ENCODE results near the gene KPNA4. TPM values are rescaled to one million over a fixed set of nuclear protein-coding genes. Genes with fewer than 3 reads are reported as not detected.

KPNA4 gene
- total RNA-seq, 5 donors from 2014 or later (not counting 1 experiment from before 2014, with no cell fraction given): 31.9 to 53.7 (median 43.4) TPM

DNA sequence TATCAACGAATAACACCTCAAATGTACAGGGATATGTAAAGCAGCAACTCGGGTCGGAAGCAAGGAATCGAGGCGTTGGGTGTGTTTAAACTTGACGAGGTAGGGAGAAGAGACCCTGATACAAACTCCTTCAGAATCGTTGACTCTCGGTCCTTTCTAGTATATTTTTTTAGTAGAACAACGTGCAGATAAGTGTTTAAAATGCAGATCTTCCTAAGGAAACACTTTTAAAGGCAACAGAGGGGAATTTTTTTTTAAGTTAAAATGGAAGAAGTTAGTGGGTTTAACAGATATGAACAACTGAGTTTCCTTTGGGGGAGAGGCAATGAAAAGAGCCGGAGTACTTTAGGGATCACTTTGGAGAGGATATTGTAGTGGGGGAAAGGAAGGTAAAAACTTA is 1.1 kb upstream of the KPNA4 start:
- Histone ChIP-seq H3K4me3 (ENCODE audit: control insufficient read depth in 1 of 2, extremely low read depth in 1 of 2, low read length in 1 of 2) (peak overlapping the region; percentile 71 to 80), H3K27me3 (replicated peaks in 1 of 2; ENCODE audit: control insufficient read depth in 2 of 2, extremely low read depth in 1 of 2, insufficient read depth in 2 of 2, low read length in 1 of 2) (no peaks in the 10 kb centered on the region), H3K27ac (ENCODE audit: low read length) (no peak overlapping the region), H3K4me1 (ENCODE audit: control insufficient read depth in 1 of 2, extremely low read depth in 1 of 2, insufficient read depth in 2 of 2, low read length in 2 of 2) (peaks cover 17 to 31% of the 10 kb centered on the region in 2 experiments), H3K9me3 (peaks cover 4% of the 10 kb centered on the region), H3K36me3 (ENCODE audit: control insufficient read depth in 2 of 2, extremely low read depth in 1 of 2, insufficient read depth in 1 of 2, low read length in 1 of 2) (no peaks in the 10 kb centered on the region)
- peaks cover 8% of the 10 kb centered on the region for H3K36me3 Mint-ChIP-seq
- DNase-seq (no peak), ATAC-seq (replicated peaks in 1 of 4) (no peak)
- H3K4me3 Mint-ChIP-seq: peak overlapping the region; percentile 89 to 95 (median 94)
- ChIA-PET CTCF (no interaction called here), POLR2A (interaction anchor here in 1 of 2 donors (1.1 kb wide), 1 partner anchor 50 kb away, joined by 8 read pairs; no protein-coding TSS in a partner anchor)
- 100% methylated on average over 1 of the region's 10 CpGs for WGBS (ENCODE audit: insufficient coverage)
- no peaks in the 10 kb centered on the region for H3K27me3 Mint-ChIP-seq
- peaks cover 46 to 47% (median 46%) of the 10 kb centered on the region in 3 donors for H3K4me1 Mint-ChIP-seq
- peaks cover 0 to 5% (median 0%) of the 10 kb centered on the region in 3 donors for H3K9me3 Mint-ChIP-seq
- H3K27ac Mint-ChIP-seq: peak overlapping the region; percentile 10 to 30

DNA sequence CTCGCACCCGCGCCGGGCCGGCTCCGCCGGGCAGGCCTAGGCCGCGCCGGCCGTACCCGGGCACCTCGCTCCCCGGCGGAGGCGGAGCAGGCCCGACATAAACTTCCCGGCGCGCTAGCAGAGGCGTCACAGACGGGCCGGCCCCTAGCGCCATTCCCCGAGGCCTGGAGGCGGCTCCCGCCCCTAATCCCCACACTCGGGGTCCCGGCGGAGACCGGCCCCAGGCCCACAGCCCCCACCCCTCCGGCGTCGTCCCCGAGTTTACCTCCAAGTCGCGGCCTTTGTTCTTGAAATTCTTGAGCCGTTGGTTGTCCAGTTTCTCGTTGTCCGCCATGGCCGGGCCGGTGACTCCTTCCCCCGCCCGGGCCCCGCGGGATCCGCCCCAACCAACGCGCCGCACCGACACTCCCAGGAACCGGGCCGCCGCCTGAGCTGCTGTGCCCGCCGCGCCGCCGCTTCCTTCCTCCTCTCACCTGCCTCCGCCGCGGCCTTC is 376 bp downstream of the KPNA4 start:
- Mint-ChIP-seq H3K36me3 (peaks cover 9% of the 10 kb centered on the region), H3K4me3 (peak overlapping the region; percentile 89 to 95 (median 94)), H3K27ac (peak overlapping the region in 1 of 2 donors; percentile 48), H3K9me3 (peaks cover 0 to 5% (median 0%) of the 10 kb centered on the region in 3 donors), H3K4me1 (peaks cover 59 to 60% (median 60%) of the 10 kb centered on the region in 3 donors), H3K27me3 (no peaks in the 10 kb centered on the region)
- ChIA-PET CTCF (interaction anchor here in 1 of 2 donors (0.9 kb wide), 1 partner anchor 115 kb away, joined by 9 read pairs; the partner anchor contains the start of gene TRIM59), POLR2A (interaction anchor here (0.6 to 1.1 kb wide), 2 partner anchors 49 to 169 kb away, joined by 3 to 8 read pairs; no protein-coding TSS in a partner anchor)
- H3K4me1 ChIP-seq (ENCODE audit: control insufficient read depth in 1 of 2, extremely low read depth in 1 of 2, insufficient read depth in 2 of 2, low read length in 2 of 2): peaks cover 17 to 39% of the 10 kb centered on the region in 2 experiments
- no peaks in the 10 kb centered on the region for H3K27me3 ChIP-seq (replicated peaks in 1 of 2; ENCODE audit: control insufficient read depth in 2 of 2, extremely low read depth in 1 of 2, insufficient read depth in 2 of 2, low read length in 1 of 2)
- ATAC-seq (replicated peaks in 1 of 4): peak; percentile 38 to 54 (median 47)
- H3K36me3 ChIP-seq (ENCODE audit: control insufficient read depth in 2 of 2, extremely low read depth in 1 of 2, insufficient read depth in 1 of 2, low read length in 1 of 2): no peaks in the 10 kb centered on the region
- DNase-seq: peak in 29 of 35 experiments; percentile 15 to 72 (median 47)
- peaks cover 4% of the 10 kb centered on the region for H3K9me3 ChIP-seq
- H3K27ac ChIP-seq (ENCODE audit: low read length): peak overlapping the region; percentile 80
- WGBS (ENCODE audit: insufficient coverage): under 1% methylated on average over 41 of the region's 62 CpGs
- peak overlapping the region; percentile 68 to 80 for H3K4me3 ChIP-seq (ENCODE audit: control insufficient read depth in 1 of 2, extremely low read depth in 1 of 2, low read length in 1 of 2)

DNA sequence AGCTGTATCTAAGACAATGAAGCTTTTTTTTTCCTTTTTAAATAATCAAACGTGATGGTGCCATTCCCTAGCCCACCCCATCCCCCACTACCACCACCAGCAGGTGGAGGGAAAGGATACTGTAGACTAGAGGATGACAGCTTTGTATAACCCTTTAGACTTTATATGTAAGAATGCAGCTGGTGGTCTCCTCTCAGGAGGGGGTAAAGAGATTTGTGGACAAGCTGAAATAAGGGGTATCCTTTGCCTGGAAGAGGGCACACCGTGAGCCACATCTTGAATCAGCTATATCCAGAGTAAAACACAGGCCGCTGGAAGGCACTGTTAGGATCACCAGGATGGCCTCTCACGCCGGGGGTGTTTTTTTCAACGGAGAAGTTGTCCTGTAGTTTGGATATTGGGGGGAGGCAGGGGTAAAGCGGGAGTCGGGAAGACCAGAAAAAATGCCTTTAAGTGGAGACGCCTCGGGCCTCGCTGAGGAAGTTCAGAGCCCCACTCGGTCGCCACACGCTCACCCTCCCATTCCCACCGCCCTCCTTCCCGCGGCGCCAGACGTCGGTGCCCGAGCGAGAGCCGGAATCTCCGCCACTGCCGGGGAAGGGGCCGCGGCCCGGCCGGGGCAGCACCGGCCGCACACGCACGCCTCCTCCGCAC is 986 bp downstream of the KPNA4 start:
- H3K4me3 Mint-ChIP-seq: peak overlapping the region; percentile 89 to 94 (median 92)
- 2% methylated on average over 19 of the region's 34 CpGs for WGBS (ENCODE audit: insufficient coverage)
- peaks cover 0 to 5% (median 0%) of the 10 kb centered on the region in 3 donors for H3K9me3 Mint-ChIP-seq
- Histone ChIP-seq H3K27me3 (replicated peaks in 1 of 2; ENCODE audit: control insufficient read depth in 2 of 2, extremely low read depth in 1 of 2, insufficient read depth in 2 of 2, low read length in 1 of 2) (no peaks in the 10 kb centered on the region), H3K4me1 (ENCODE audit: control insufficient read depth in 1 of 2, extremely low read depth in 1 of 2, insufficient read depth in 2 of 2, low read length in 2 of 2) (peaks cover 17 to 39% of the 10 kb centered on the region in 2 experiments), H3K9me3 (peaks cover 3% of the 10 kb centered on the region), H3K36me3 (ENCODE audit: control insufficient read depth in 2 of 2, extremely low read depth in 1 of 2, insufficient read depth in 1 of 2, low read length in 1 of 2) (no peaks in the 10 kb centered on the region), H3K4me3 (ENCODE audit: control insufficient read depth in 1 of 2, extremely low read depth in 1 of 2, low read length in 1 of 2) (peak overlapping the region; percentile 68 to 80), H3K27ac (ENCODE audit: low read length) (peak overlapping the region; percentile 31)
- POLR2A ChIA-PET: interaction anchor here (0.6 to 0.9 kb wide), 6 partner anchors 12 to 191 kb away, joined by 3 to 4 read pairs (median 3); no protein-coding TSS in a partner anchor
- CTCF ChIA-PET: interaction anchor here (0.6 to 0.8 kb wide), 4 partner anchors 34 to 1920 kb away, joined by 3 read pairs; no protein-coding TSS in a partner anchor
- H3K36me3 Mint-ChIP-seq: peaks cover 10% of the 10 kb centered on the region
- H3K4me1 Mint-ChIP-seq: peaks cover 63 to 66% (median 66%) of the 10 kb centered on the region in 3 donors
- DNase-seq (peak in 4 of 35 experiments; percentile 5 to 21 (median 10)), ATAC-seq (replicated peaks in 1 of 4) (no peak)
- H3K27ac Mint-ChIP-seq: peak overlapping the region; percentile 90
- H3K27me3 Mint-ChIP-seq: no peaks in the 10 kb centered on the region

DNA sequence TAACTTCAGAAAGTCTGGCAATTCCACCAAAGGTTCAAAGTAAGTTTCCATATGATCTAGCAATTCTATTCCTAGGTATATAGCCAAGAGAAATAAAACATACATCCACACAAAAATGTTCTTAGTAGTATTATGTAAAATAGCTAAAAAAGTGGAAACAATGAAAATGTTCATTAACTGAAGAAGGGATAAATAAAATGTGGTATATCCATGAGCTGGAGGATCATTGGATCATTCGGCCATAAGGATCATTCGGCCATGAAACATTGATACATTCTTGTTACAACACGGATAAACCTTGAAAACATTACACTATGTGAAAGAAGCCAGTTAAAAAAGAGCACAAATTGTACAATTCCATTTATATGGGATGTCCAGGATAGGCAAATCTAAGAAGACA is 2.4 kb downstream of the KPNA4 start:
- WGBS (ENCODE audit: insufficient coverage): no CpG with 5 or more reads among the region's 3 CpGs
- H3K27ac Mint-ChIP-seq: peak overlapping the region; percentile 21 to 23
- peaks cover 69 to 76% (median 76%) of the 10 kb centered on the region in 3 donors for H3K4me1 Mint-ChIP-seq
- Histone ChIP-seq H3K36me3 (ENCODE audit: control insufficient read depth in 2 of 2, extremely low read depth in 1 of 2, insufficient read depth in 1 of 2, low read length in 1 of 2) (no peaks in the 10 kb centered on the region), H3K27ac (ENCODE audit: low read length) (no peak overlapping the region), H3K27me3 (replicated peaks in 1 of 2; ENCODE audit: control insufficient read depth in 2 of 2, extremely low read depth in 1 of 2, insufficient read depth in 2 of 2, low read length in 1 of 2) (no peaks in the 10 kb centered on the region), H3K9me3 (peaks cover 3% of the 10 kb centered on the region), H3K4me1 (ENCODE audit: control insufficient read depth in 1 of 2, extremely low read depth in 1 of 2, insufficient read depth in 2 of 2, low read length in 2 of 2) (peaks cover 17 to 41% of the 10 kb centered on the region in 2 experiments), H3K4me3 (ENCODE audit: control insufficient read depth in 1 of 2, extremely low read depth in 1 of 2, low read length in 1 of 2) (no peak overlapping the region)
- ATAC-seq (replicated peaks in 1 of 4) (no peak), DNase-seq (no peak)
- peaks cover 3% of the 10 kb centered on the region for H3K36me3 Mint-ChIP-seq
- ChIA-PET POLR2A (no interaction called here), CTCF (interaction anchor here (0.5 to 0.6 kb wide), 2 partner anchors 76 to 118 kb away, joined by 3 read pairs; no protein-coding TSS in a partner anchor)
- H3K27me3 Mint-ChIP-seq: no peaks in the 10 kb centered on the region
- no peaks in the 10 kb centered on the region for H3K9me3 Mint-ChIP-seq
- H3K4me3 Mint-ChIP-seq: peak overlapping the region; percentile 89 to 94 (median 92)

DNA sequence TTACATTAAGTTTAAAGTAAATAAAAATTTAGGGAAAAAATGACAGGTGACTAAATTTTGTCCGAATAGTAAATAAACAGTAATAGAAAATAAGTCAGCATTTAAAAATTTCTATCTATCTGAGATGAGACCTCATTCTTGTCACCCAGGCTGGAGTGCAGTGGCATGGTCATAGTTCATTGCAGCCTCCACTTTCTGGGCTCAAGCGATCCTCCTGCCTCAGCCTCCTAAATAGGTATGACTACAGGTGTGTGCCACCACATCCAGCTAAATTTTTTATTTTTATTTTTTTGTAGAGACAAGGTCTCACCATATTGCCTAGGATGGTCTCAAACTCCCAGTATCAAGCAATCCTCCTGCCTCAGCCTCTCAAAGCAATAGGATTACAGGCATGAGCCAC is 7.8 kb downstream of the KPNA4 start:
- Histone ChIP-seq H3K4me1 (ENCODE audit: control insufficient read depth in 1 of 2, extremely low read depth in 1 of 2, insufficient read depth in 2 of 2, low read length in 2 of 2) (peaks cover 11 to 19% of the 10 kb centered on the region in 2 experiments), H3K27me3 (replicated peaks in 1 of 2; ENCODE audit: control insufficient read depth in 2 of 2, extremely low read depth in 1 of 2, insufficient read depth in 2 of 2, low read length in 1 of 2) (no peaks in the 10 kb centered on the region), H3K36me3 (ENCODE audit: control insufficient read depth in 2 of 2, extremely low read depth in 1 of 2, insufficient read depth in 1 of 2, low read length in 1 of 2) (no peaks in the 10 kb centered on the region), H3K27ac (ENCODE audit: low read length) (no peak overlapping the region), H3K4me3 (ENCODE audit: control insufficient read depth in 1 of 2, extremely low read depth in 1 of 2, low read length in 1 of 2) (no peak overlapping the region), H3K9me3 (peaks cover 3% of the 10 kb centered on the region)
- WGBS (ENCODE audit: insufficient coverage): no CpG with 5 or more reads among the region's 2 CpGs
- Mint-ChIP-seq H3K27me3 (no peaks in the 10 kb centered on the region), H3K9me3 (no peaks in the 10 kb centered on the region), H3K4me3 (no peak overlapping the region), H3K27ac (no peak overlapping the region), H3K36me3 (peaks cover 10% of the 10 kb centered on the region), H3K4me1 (peaks cover 68 to 82% (median 80%) of the 10 kb centered on the region in 3 donors)
- no peak for DNase-seq
- no peak for ATAC-seq (replicated peaks in 1 of 4)
- ChIA-PET POLR2A (no interaction called here), CTCF (interaction anchor here in 1 of 2 donors (0.5 kb wide), 1 partner anchor 780 kb away, joined by 3 read pairs; no protein-coding TSS in a partner anchor)

DNA sequence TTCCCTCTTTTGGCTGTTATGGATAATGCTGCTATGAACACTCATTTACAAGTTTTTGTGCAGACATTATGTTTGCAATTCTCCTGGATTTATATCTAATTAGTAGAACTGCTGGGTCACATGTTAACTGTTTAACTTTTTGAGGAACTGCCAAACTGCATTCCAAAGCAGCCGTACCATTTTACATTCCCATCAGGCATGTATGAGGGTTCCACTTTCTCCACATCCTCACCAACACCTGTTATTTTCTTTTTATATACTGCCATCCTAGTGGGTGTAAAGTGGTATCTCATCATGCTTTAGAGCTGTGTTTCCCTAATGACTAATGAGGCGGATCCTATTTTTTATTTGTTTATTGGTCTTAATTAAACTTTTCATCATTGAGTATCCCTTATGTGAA is 9.2 kb downstream of the KPNA4 start:
- Histone ChIP-seq H3K9me3 (peaks cover 3% of the 10 kb centered on the region), H3K27me3 (replicated peaks in 1 of 2; ENCODE audit: control insufficient read depth in 2 of 2, extremely low read depth in 1 of 2, insufficient read depth in 2 of 2, low read length in 1 of 2) (no peaks in the 10 kb centered on the region), H3K36me3 (ENCODE audit: control insufficient read depth in 2 of 2, extremely low read depth in 1 of 2, insufficient read depth in 1 of 2, low read length in 1 of 2) (no peaks in the 10 kb centered on the region), H3K27ac (ENCODE audit: low read length) (no peak overlapping the region), H3K4me1 (ENCODE audit: control insufficient read depth in 1 of 2, extremely low read depth in 1 of 2, insufficient read depth in 2 of 2, low read length in 2 of 2) (peaks cover 6 to 11% of the 10 kb centered on the region in 2 experiments), H3K4me3 (ENCODE audit: control insufficient read depth in 1 of 2, extremely low read depth in 1 of 2, low read length in 1 of 2) (no peak overlapping the region)
- Mint-ChIP-seq H3K27me3 (no peaks in the 10 kb centered on the region), H3K36me3 (peaks cover 21% of the 10 kb centered on the region), H3K4me1 (peaks cover 68 to 80% (median 78%) of the 10 kb centered on the region in 3 donors), H3K9me3 (peaks cover 3 to 4% (median 3%) of the 10 kb centered on the region in 3 donors), H3K27ac (no peak overlapping the region), H3K4me3 (no peak overlapping the region)
- ATAC-seq (replicated peaks in 1 of 4) (no peak), DNase-seq (no peak)
- ChIA-PET POLR2A (interaction anchor here in 1 of 2 donors (0.7 kb wide), 1 partner anchor 156 kb away, joined by 3 read pairs; no protein-coding TSS in a partner anchor), CTCF (no interaction called here)
- WGBS (ENCODE audit: insufficient coverage): no CpG with 5 or more reads among the region's 2 CpGs

All from T-cell (primary cell).